Astrocyte (in vitro differentiated cells and primary cell): ENCODE measurements around the gene LIME1.

ENCODE experiments used
- EZH2 ChIP-seq: IDR thresholded peaks from 2 replicates; pipeline ENCODE4 v1.6.1; 2012; ENCODE audit warnings: mild to moderate bottlenecking, low read length, inconsistent platforms; ENCODE audit not compliant: insufficient read depth
- TF ChIP-seq, protein P1 (sequence below): IDR thresholded peaks from 2 replicates; pipeline ENCODE4 v1.5.1; 2011; ENCODE audit warnings: low read depth, mild to moderate bottlenecking, inconsistent platforms, low read length, moderate library complexity; ENCODE audit not compliant: insufficient read depth

GRCh38 chr20:63697868-63698545 is 38.5 kb upstream of the LIME1 start:
- TF ChIP-seq, protein P1, sequence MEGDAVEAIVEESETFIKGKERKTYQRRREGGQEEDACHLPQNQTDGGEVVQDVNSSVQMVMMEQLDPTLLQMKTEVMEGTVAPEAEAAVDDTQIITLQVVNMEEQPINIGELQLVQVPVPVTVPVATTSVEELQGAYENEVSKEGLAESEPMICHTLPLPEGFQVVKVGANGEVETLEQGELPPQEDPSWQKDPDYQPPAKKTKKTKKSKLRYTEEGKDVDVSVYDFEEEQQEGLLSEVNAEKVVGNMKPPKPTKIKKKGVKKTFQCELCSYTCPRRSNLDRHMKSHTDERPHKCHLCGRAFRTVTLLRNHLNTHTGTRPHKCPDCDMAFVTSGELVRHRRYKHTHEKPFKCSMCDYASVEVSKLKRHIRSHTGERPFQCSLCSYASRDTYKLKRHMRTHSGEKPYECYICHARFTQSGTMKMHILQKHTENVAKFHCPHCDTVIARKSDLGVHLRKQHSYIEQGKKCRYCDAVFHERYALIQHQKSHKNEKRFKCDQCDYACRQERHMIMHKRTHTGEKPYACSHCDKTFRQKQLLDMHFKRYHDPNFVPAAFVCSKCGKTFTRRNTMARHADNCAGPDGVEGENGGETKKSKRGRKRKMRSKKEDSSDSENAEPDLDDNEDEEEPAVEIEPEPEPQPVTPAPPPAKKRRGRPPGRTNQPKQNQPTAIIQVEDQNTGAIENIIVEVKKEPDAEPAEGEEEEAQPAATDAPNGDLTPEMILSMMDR = no peak
- no peak for TF ChIP-seq EZH2
